T-helper 1 cell (primary cell): Measurements from ENCODE around the gene ENTPD6.
"Not testable (repeated sequence)": the region's sequence is repeated elsewhere in the genome, so short reads cannot be mapped to it uniquely, and the experiment has no call there.

Source experiments
- DNase-seq, 5 donors: peaks; one replicate each; pipeline ENCODE4 v3.0.0-alpha.2; 2012 to 2020

The ENTPD6 gene

DNA sequence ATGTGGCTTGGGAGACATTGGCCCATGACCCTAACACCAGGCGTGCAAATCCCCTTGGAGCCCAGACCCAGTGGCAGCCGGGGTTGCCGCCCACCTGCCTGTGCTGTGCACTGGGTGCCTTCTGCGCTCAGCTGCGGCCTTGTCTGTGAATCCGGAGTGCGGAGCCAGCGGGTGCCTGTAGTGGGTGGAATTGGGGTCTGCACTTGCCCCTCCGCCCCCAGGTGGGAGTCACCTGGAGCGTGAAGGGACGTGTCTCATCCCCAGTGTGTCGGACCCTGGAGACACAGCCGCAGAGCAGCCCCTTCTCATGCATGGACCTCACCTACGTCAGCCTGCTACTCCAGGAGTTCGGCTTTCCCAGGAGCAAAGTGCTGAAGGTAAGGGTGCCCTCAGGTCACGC is 29.4 kb downstream of the ENTPD6 start:
- DNase-seq, result no peak

DNA sequence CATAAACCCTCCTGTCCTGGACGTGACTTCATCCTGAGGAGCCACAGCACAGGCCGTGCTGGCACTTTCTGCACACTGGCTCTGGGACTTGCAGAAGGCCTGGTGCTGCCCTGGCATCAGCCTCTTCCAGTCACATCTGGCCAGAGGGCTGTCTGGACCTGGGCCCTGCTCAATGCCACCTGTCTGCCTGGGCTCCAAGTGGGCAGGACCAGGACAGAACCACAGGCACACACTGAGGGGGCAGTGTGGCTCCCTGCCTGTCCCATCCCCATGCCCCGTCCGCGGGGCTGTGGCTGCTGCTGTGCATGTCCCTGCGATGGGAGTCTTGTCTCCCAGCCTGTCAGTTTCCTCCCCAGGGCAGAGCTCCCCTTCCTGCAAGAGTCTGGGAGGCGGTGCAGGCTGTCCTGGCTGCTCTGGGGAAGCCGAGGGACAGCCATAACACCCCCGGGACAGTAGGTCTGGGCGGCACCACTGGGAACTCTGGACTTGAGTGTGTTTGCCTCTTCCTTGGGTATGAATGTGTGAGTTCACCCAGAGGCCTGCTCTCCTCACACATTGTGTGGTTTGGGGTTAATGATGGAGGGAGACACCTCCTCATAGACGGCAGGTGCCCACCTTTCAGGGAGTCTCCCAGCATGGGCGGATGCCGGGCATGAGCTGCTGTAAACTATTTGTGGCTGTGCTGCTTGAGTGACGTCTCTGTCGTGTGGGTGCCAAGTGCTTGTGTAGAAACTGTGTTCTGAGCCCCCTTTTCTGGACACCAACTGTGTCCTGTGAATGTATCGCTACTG is 30.3 kb downstream of the ENTPD6 start:
- DNase-seq, result no peak

GRCh38 chr20:25226433-25227316 is 31.2 kb downstream of the ENTPD6 start:
- no peak for DNase-seq

DNA sequence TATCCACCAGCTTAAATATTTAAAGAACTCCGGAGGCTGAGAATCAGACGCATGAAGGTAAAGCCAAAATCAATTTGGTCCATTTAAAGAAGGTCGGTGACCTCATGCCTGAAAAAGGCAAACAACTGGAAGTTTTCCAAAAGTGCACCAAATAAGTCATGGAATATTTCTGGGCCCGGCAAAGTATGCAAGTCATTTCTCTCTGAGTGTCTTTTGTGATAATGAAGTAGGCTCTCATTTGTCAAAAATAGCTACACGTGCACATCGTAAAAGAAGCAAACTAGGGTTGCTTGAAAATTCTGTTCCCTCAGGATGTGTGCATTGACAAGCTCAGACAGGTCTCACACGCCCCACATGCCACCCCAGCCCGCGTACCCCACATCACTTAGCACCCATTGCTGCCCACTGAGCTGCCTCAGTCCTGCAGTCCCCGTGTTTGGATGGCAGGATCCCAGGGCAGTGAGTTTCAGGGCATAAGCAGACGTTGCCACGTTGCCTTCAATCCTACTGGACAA is 31.9 kb downstream of the ENTPD6 start:
- DNase-seq, result no peak

- DNase-seq, result no peak
Observed at GRCh38 chr20:25229486-25230165, 34.1 kb downstream of the ENTPD6 start.

GRCh38 chr20:25230166-25230831 is 34.8 kb downstream of the ENTPD6 start:
- DNase-seq, result no peak

GRCh38 chr20:25233016-25233772 is 37.7 kb downstream of the ENTPD6 start:
- no peak for DNase-seq

DNA sequence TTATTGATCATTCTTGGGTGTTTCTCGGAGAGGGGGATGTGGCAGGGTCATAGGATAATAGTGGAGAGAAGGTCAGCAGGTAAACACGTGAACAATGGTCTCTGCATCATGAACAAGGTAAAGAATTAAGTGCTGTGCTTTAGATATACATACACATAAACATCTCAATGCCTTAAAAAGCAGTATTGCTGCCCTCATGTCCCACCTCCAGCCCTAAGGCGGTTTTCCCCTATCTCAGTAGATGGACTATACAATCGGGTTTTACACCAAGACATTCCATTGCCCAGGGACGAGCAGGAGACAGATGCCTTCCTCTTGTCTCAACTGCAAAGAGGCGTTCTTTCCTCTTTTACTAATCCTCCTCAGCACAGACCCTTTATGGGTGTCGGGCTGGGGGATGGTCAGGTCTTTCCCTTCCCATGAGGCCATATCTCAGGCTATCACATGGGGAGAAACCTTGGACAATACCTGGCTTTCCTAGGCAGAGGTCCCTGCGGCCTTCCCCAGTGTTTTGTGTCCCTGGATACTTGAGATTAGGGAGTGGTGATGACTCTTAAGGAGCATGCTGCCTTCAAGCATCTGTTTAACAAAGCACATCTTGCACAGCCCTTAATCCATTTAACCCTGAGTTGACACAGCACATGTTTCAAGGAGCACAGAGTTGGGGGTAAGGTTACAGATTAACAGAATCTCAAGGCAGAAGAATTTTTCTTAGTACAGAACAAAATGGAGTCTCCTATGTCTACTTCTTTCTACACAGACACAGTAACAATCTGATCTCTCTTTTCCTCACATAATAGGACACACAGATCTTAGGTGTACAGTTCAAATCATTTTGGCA is 38.7 kb downstream of the ENTPD6 start:
- not testable (repeated sequence) for DNase-seq

DNA sequence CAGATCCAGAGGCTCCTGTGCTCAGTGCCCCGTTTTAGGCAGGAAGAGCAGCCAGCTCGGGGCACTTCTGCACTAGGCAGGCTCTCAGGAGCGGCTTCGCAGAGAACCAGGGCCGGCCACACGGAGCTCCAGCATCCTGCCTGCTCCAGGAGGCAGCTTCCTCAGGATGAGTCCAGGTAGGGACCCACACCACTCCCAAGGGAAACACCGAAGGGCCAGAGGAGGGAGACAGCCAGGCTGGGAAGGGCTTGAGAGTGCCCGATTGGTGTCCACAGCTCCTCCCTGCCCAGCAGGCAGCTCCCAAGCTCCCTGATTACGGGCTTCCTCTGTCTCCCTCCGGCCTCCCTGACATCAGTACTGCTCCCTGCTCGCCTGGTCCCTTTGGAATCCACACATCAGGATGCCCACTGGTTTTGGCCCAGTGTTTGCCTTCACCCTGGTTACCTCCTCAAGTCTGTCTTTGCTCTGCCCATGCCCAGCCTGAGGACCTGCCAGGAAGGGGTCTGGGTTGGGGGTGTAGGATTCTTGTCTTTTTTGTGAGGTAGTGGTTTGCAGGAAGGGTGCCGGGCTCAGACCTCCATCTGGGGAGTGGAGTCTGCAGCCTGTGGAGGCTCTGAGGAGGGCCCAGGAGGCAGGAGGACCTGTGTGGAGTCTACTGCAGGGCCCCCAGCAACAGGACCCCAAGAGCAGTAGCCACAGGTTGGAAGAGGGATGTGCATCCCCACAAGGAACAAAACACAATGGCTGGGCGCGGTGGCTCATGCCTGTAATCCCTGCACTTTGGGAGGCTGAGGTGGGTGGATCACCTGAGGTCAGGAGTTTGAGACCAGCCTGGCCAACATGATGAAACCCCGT is 41.2 kb downstream of the ENTPD6 start:
- no peak for DNase-seq

DNA sequence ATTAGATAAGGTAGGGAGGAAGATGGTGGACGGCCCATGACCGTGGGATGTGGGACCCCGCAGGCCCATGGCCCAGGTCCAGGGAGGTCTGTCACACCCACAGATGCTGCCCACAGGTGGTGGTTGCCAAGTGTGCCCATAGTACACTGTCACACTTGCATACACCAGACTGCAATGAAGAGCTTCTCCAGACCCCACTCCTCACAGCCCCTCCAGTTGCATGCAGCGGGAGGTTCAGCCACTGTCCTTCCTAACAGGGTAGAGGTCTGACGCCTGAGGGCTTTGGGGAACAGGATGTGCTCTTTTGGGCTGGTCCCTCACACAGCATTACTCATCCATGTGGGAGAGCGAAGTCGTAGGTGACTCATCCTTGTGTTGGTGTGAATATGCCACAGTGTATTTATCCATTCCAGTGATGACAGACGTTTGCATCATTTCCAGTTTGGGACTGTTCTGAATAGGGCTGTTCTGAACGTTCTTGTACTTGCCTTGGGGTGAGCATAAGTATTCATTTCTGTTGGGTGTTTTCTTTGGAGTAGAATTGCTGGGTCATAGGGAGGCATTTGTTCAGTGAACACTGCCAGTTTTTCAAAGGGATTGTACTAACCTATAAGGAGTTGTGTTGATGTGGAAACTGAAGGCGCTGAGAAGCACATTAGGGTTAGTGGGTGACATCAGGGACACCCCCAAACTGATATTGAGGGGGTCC is 42.3 kb downstream of the ENTPD6 start:
- peak in 1 of 5 donors; percentile 93 for DNase-seq

DNA sequence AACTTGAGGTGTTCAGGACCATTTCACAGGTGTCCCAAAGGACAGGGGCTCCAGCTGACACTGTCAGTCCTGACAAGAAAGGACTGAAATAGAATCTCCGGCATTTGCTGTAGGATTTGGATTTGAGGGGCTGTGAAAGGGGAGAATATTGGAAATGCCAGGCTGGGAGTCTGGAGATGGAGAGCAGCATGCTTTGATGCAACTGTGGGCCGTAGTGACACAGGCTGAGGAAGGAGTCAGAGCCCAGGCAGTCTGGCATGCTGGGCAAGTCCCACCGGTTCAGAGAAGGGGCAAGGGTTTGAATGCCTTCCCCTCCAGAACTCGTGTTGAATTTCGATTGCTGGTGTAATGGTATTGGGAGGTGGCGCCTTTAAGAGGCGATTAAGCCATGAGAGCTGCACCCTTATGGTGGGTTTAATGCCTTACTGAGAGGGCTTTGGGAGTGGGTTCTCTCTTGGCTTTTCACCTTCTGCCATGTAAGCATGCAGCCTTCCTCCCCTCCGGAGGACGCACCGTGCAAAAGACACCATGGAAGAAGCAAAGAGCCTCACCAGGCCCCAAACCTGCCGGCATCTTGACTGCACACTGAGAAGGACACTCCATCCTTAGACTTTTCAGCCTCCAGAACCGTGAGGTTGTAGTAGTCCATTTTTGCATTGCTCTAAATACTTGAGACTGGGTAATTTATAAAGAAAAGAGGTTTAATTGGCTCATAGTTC is 43.0 kb downstream of the ENTPD6 start:
- DNase-seq, result no peak

DNA sequence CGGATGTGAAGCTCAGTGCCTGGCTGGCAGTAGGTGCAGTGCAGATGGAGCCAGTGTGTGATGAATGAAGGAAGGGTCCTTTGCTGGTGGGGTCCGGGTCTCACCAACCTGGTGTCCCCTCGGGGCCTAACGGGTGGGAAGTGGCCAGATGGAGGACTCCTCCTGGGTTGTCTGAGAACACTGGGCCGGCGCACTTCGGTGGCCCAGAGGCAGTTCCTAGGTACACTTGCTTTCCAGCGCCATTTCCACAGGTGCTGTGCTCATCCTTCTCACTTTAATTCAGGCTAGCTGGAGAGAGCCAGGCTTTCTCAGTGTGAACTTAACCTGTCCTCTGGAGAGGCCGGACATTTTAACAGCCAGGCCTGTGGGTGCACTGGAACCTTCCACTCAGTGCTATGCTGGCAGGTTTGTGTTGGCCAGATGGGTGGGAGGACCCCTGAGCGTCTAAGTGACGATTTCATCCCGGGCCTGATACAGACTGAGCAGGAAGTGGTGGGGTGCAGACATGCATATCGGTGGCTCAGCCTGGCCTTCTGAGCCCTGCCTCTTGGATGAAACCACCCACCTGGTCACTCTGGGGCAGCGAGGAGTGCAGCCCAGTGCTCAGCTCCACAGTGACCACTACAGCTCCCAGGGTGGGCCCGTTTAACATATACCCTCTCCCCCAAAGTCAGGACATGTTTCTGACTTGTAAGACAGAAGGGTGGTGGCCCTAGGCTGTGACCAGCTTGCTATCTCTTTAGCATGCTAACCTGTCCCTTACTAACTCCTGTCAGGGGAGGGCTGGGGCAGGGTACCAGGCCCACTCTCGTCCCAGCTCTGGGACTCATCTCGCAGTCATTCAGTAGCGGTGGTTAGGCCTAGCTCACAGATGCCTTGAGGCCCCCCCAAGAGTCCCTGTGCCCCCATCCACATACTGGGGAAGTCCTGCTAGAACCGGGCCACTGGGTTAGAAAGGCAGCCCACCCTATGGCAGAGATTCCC is 44.2 kb downstream of the ENTPD6 start:
- no peak for DNase-seq

DNA sequence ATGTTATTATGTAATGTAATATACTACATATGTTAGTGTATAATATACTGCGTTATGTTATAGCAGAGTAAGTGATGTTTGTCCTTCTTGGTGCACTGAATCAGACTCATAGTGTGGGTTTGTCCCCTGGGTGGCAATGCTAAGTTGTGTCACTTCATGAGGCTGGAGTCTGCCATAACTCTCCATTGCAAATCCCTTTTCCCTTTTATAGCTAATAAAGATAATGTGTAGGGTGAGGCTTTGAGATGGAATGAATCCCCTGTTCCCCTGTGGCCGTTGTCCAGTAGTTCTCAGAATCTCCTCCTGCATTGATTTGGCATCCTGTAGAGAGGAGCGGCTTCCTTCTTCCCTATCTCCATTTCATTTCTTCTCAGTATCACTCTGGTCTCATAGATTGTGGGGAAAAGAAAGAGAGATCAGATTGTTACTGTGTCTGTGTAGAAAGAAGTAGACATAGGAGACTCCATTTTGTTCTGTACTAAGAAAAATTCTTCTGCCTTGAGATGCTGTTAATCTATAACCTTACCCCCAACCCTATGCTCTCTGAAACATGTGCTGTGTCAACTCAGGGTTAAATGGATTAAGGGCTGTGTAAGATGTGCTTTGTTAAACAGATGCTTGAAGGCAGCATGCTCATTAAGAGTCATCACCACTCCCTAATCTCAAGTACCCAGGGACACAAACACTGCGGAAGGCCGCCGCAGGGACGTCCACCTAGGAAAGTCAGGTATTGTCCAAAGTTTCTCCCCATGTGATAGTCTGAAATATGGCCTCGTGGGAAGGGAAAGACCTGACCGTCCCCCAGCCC is 45.5 kb downstream of the ENTPD6 start:
- not testable (repeated sequence) for DNase-seq

DNA sequence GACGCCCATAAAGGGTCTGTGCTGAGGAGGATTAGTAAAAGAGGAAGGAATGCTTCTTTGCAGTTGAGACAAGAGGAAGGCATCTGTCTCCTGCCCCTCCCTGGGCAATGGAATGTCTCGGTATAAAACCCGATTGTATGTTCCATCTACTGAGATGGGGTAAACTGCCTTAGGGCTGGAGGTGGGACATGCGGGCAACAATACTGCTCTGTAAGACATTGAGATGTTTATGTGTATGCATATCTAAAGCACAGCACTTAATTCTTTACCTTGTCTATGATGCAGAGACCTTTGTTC is 46.1 kb downstream of the ENTPD6 start:
- DNase-seq, result not testable (repeated sequence)

DNA sequence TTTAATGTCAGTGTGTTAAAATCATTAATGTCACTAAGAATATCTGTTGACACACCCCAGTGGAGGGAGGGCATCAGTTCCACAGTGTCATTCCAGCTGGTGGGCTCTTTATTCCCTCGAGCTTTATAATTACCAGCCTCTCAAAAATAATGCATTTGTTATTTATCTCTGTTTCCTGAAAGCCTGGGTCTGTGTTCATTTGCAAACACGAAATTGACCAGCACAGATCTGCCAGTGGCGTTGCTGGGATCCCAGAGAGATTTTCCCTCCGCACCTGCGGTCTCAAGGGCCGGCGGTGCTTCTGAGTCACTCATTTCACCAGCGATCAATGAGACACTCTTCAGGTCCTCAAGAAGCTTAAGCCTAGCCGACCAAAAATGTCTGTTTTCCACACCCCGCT is 46.7 kb downstream of the ENTPD6 start:
- no peak for DNase-seq

- DNase-seq, result no peak
Observed at GRCh38 chr20:25243416-25243979, 48.0 kb downstream of the ENTPD6 start.
